C4-2B (cell line): ENCODE data around the gene PLCL2.
A peak's percentile ranks its signal among the peaks of the same experiment; 100 is the strongest.

Experiments used
- H3K27ac ChIP-seq: fragments of 450-650 bp; 2 replicates; pipeline ENCODE4 v1.5.1; 2017
- CTCF ChIP-seq: fragments of 450-650 bp; conservative IDR thresholded peaks from 2 replicates; pipeline ENCODE4 v1.5.1; 2017; ENCODE audit warnings: mild to moderate bottlenecking
- ZFX ChIP-seq: fragments of 450-650 bp; IDR thresholded peaks from 2 replicates; pipeline ENCODE4 v1.6.1; 2017

The PLCL2 gene

DNA sequence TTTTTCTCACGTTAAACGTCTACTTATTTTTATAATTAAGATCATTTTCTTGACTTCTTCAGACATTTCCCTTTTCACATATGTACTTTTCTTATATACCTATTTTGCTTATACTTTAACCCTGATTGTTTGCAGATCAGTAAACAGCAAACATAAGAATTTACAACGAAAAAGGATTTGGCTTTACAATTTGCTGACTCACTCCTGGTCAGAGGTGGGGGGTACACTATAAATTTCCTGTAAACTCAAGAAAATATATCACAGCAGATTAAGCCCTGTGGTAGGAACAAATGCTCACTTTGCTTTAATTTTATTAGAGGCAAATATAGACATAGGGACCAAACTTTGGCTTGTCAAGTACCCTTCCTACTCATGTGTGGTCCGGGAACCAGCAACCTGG, 185.0 kb downstream of the PLCL2 start:
- no peak for TF ChIP-seq ZFX
- no peak for TF ChIP-seq CTCF
- peak overlapping the region; percentile 30; the same call in 1 of the 2 replicates for H3K27ac ChIP-seq

- no peak for TF ChIP-seq ZFX
- no peak for TF ChIP-seq CTCF
- H3K27ac ChIP-seq: peak overlapping the region; percentile 54
These were observed 185.6 kb downstream of the PLCL2 start for GRCh38 chr3:17070161-17070959.

- no peak for TF ChIP-seq CTCF
- TF ChIP-seq ZFX: no peak
- no peak overlapping the region for H3K27ac ChIP-seq
These were observed 189.8 kb downstream of the PLCL2 start for GRCh38 chr3:17074559-17074958.

DNA sequence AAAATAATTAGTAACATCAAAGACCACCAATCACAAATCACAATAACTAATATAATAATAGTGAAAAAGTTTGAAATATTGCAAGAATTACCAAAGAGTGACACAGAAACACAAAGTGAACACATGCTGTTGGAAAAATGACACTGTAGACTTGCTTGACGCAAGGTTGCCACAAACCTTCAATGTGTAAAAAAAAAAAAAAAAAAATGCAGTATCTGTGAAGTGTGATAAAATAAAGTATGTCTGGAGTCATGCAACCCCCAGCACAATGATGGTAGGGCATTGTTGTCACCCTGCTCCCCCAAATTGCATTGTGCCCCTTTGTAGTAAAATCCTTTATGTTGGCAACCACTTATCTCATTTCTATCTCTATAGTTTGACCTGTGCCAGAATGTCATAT, 190.6 kb downstream of the PLCL2 start:
- no peak overlapping the region for H3K27ac ChIP-seq
- TF ChIP-seq CTCF: no peak
- TF ChIP-seq ZFX: no peak

DNA sequence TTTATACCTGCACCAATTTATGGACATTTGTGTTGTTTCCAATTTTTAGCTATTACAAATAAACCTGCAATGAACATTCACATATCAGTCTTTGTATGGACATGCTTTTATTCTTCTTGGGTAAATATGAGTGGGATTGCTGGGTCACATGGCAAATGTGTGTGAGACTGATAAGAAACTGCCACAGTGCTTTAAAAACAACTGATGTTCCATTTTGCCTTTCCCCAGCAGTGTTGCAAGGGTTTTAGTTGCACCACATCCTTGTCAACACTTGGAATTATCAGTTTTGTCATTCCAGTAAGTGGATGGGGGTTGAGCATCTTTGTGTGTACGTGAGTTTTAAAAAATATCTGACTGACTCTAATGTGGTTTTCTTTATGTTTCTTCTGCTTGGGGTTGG, 191.2 kb downstream of the PLCL2 start:
- TF ChIP-seq ZFX: no peak
- TF ChIP-seq CTCF: no peak
- no peak overlapping the region for H3K27ac ChIP-seq

DNA sequence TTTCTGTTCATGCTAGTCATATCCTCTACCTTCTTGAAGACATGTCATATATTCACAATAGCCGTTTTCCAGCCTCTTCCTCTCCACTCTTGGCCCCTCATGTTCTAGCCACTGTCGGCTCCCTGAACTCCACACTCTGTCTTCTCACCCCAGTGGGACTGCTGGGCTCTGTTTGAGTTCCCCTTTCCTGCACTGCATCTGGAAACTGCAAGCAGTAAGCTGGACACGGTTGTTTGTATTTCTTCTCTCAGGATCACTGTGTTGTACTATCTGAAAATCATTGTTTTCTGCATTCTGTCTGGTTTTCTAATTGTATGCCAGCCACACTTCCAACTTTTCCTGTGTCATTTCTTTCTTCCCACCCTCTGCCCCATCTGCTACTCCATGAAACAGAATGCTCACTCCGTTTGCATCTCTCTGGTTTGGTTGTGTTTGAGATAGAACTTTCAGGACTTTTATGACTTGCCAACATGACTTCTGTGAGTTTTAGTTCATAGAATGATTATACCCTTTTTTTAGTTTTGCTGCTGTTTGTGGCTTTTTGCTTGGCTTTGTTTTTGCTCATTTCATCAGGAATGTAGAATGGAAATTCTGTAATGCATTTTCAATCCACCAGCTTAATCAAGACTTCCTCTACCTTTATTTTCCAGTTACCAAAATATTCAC, 192.3 kb downstream of the PLCL2 start:
- H3K27ac ChIP-seq: no peak overlapping the region
- TF ChIP-seq ZFX (no peak), CTCF (no peak)

DNA sequence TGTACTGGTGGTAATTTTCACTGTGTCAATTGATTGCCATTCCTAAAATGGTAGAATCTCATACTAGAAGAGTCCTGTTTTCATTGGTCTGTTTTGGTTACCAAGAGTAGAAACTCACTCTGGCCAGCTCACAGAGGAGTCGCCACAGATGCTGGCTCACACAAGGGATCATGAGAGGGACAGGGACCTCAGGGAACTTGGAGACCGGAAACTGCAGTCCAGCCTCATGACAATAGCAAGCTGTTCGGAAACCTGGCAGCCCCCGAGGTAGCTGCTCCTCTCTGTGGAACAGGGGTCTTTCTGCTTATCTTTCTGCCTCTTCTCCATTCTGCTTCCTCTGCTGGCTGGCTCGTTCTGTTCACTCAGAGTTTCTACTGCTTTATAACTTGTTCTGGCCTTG, 192.9 kb downstream of the PLCL2 start:
- no peak for TF ChIP-seq CTCF
- TF ChIP-seq ZFX: no peak

More for the DNA sequence above, 192.9 kb downstream of the PLCL2 start:
- no peak overlapping the region for H3K27ac ChIP-seq
